Psoas muscle (tissue), 8 donors: Measurements from ENCODE around the gene TKTL2. TPM values are rescaled to one million over a fixed set of nuclear protein-coding genes. Genes with fewer than 3 reads are reported as not detected.
A peak's percentile ranks its signal among the peaks of the same experiment; 100 is the strongest.

Source experiments
- ATAC-seq, 4 donors: fragments of 200-7000 bp; cut with Tn5 transposase; one replicate each; pipeline ENCODE4 v1.9.1; 2020; ENCODE audit warnings: moderate library complexity in 3 of 4, mild to moderate bottlenecking in 2 of 4
- DNase-seq, 2 donors: peaks; one replicate each; pipeline ENCODE4 v3.0.0-alpha.2; 2020
- H3K27ac ChIP-seq: fragments of 200-600 bp; one replicate; pipeline ENCODE4 v1.8.0; 2022
- H3K27me3 ChIP-seq, 3 donors: fragments of 200-600 bp in 1 of 3; one replicate each; pipeline versions ENCODE4 v1.6.1 to v1.8.0; 2013 to 2022; ENCODE audit warnings: low read length in 2 of 3, mild to moderate bottlenecking in 2 of 3, moderate library complexity in 1 of 3; ENCODE audit not compliant: insufficient read depth in 3 of 3
- H3K36me3 ChIP-seq, 2 donors: fragments of 200-600 bp in 1 of 2; one replicate each; pipeline versions ENCODE4 v1.6.1 to v1.8.0; 2013 to 2022; ENCODE audit warnings: low read depth in 1 of 2, mild to moderate bottlenecking in 1 of 2, moderate library complexity in 1 of 2; ENCODE audit not compliant: insufficient read depth in 1 of 2
- H3K4me1 ChIP-seq: fragments of 200-600 bp; one replicate; pipeline ENCODE4 v1.8.0; 2022
- H3K4me3 ChIP-seq: fragments of 200-600 bp; one replicate; pipeline ENCODE4 v1.8.0; 2022; ENCODE audit warnings: mild to moderate bottlenecking
- H3K9me3 ChIP-seq: fragments of 200-600 bp; one replicate; pipeline ENCODE4 v1.8.0; 2022
- WGBS, 3 donors: extraction: QIAGEN DNeasy Blood & Tissue Kit; methylation state at CpG; one replicate each; pipeline versions ENCODE4 v1.1.6 to v1.1.7; 2013; 5-methylcytosine and 5-hydroxymethylcytosine counted together
- intact Hi-C, 2 donors: fragments of 100-400 bp; cut with DNase I; formaldehyde crosslinking; loops; one replicate each; pipeline versions ENCODE4 v1.11.0 to v1.14.2; 2022
- polyA plus RNA-seq, 3 donors: library from polyadenylated mRNA; stranded (reverse); fragments of 200-250 nt; gene quantifications; one replicate each; pipeline ENCODE4 v1.2.3, GENCODE V29; 2013
- total RNA-seq, 4 donors: library from RNA; stranded (reverse); fragmentation: NEBNext Ultra II Directional in 2 of 4; extraction: Animal tissue kit (Norgen Biotek cat#: 25700) in 2 of 4; gene quantifications; one replicate each; pipeline versions ENCODE4 v1.2.1 to v1.2.4, GENCODE V29; 2021 to 2023
- TF ChIP-seq, protein P1 (sequence below): fragments of 200-600 bp; IDR thresholded peaks from one replicate; pipeline ENCODE4 v1.8.0; 2022; ENCODE audit warnings: antibody characterized with exemption
- donor health status: healthy with polysubstance abuse.
- donor health status: DM: no; HTN: no; CAD: no; lungs with moderate emphysema.
- donor health status: Bipolar disorder and iron deficiency.
- donor health status: healthy.
- donor health status: DM: yes; HTN: yes; CAD: no.
- donor health status: DM: no; HTN: no; CAD: no.
- donor health status: DM: no; HTN: no; CAD: no.
- donor health status: DM: yes; HTN: yes; CAD: no.

TKTL2 gene
- total and polyA plus RNA-seq, 7 donors: not detected

DNA sequence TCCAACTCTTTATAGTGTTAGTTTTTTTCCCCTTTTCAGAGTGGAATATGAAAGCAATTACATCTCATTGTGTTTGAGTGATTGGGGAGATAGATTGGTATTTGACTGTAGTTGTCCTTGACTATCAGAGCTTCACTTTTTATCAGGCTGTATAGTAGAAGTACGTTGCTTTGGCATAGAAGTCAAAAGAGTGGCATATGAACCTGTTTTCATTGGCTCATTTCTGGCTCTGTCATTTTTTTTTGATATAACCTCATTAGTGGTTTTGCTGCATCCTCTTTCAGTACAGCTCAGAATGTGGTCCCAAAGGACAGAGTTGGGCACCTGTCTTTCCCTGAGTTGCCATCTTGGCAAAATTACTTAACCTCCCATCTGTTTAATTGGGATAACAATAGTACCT is 22.3 kb upstream of the TKTL2 start:
- H3K4me1 ChIP-seq: peaks cover 7% of the 10 kb centered on the region
- 9 to 13% (median 13%) methylated on average over 1 of the region's 1 CpG for WGBS, 3 donors
- H3K27ac ChIP-seq: no peak overlapping the region
- intact Hi-C loops: no loop called here
- no peak for DNase-seq
- H3K27me3 ChIP-seq: no peaks in the 10 kb centered on the region
- TF ChIP-seq, protein P1, sequence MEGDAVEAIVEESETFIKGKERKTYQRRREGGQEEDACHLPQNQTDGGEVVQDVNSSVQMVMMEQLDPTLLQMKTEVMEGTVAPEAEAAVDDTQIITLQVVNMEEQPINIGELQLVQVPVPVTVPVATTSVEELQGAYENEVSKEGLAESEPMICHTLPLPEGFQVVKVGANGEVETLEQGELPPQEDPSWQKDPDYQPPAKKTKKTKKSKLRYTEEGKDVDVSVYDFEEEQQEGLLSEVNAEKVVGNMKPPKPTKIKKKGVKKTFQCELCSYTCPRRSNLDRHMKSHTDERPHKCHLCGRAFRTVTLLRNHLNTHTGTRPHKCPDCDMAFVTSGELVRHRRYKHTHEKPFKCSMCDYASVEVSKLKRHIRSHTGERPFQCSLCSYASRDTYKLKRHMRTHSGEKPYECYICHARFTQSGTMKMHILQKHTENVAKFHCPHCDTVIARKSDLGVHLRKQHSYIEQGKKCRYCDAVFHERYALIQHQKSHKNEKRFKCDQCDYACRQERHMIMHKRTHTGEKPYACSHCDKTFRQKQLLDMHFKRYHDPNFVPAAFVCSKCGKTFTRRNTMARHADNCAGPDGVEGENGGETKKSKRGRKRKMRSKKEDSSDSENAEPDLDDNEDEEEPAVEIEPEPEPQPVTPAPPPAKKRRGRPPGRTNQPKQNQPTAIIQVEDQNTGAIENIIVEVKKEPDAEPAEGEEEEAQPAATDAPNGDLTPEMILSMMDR: no peak
- H3K9me3 ChIP-seq: no peaks in the 10 kb centered on the region
- peak overlapping the region; percentile 92 for H3K4me3 ChIP-seq
- no peaks in the 10 kb centered on the region for H3K36me3 ChIP-seq
- no peak for ATAC-seq

- no peaks in the 10 kb centered on the region for H3K9me3 ChIP-seq
- ATAC-seq: peak; percentile 95 to 97 (median 96)
- H3K27me3 ChIP-seq: no peaks in the 10 kb centered on the region
- TF ChIP-seq, protein P1: no peak
- H3K4me1 ChIP-seq: peaks cover 7% of the 10 kb centered on the region
- H3K36me3 ChIP-seq: no peaks in the 10 kb centered on the region
- peak within 1 kb of the TSS; percentile 88 for H3K27ac ChIP-seq
- peak; percentile 83 to 91 for DNase-seq
- WGBS, 3 donors: 0% methylated on average over 58 to 64 of the region's 64 CpGs
- H3K4me3 ChIP-seq: peak within 1 kb of the TSS; percentile 92
- intact Hi-C loops: no loop called here
Measured at GRCh38 chr4:163494360-163495241, 21.0 kb upstream of the TKTL2 start, which contains the start of gene TMA16. Gene TMA16 (plus strand): TSS chr4:163494690. CDS start chr4:163494802, 112 bp downstream.

GRCh38 chr4:163493643-163494359 is 20.2 kb upstream of the TKTL2 start:
- intact Hi-C loops: no loop called here
- TF ChIP-seq, protein P1: no peak
- Histone ChIP-seq H3K4me3 (peak overlapping the region; percentile 92), H3K27me3 (no peaks in the 10 kb centered on the region), H3K9me3 (no peaks in the 10 kb centered on the region), H3K4me1 (peaks cover 7% of the 10 kb centered on the region), H3K36me3 (no peaks in the 10 kb centered on the region), H3K27ac (peak overlapping the region; percentile 88)
- ATAC-seq (peak in 3 of 4 donors; percentile 12 to 40 (median 32)), DNase-seq (peak in 1 of 2 donors; percentile 53)
- WGBS, 3 donors: 35 to 54% (median 46%) methylated on average over 24 to 28 of the region's 28 CpGs

DNA sequence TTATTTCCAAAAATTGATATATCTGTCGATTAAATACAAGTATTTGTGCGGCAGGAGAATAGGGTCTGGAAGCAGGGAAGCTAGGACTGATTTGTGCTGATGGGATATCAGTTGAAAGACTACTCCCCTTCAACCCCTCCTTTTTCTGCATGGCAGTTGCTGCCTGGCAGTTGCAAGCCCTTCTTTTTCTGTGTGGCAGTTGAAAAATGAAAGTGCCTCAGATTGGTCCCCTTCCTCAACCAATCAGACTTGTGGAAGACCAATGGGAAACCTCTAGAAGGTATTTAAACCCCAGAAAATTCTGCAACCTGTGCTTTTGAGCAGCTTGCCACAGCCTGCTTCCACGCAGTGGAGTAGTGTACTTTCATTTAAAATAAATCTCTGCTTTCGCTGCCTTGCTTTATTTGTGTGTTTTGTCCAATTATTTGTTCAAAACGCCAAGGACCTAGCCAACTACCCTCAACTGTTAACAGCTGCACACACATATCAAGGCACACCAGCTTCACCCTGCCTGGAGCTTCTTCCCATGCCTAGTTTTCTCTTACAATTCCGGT is 19.5 kb upstream of the TKTL2 start:
- Histone ChIP-seq H3K4me1 (peaks cover 7% of the 10 kb centered on the region), H3K4me3 (no peak overlapping the region), H3K9me3 (no peaks in the 10 kb centered on the region), H3K27ac (no peak overlapping the region), H3K36me3 (no peaks in the 10 kb centered on the region), H3K27me3 (no peaks in the 10 kb centered on the region)
- TF ChIP-seq, protein P1: no peak
- 84 to 91% (median 89%) methylated on average over 6 of the region's 6 CpGs for WGBS, 3 donors
- no peak for DNase-seq
- ATAC-seq: no peak
- intact Hi-C loops: no loop called here
